Neural cell (in vitro differentiated cells): ENCODE results near the gene IMPACT.

Experiments used
- CTCF ChIP-seq: fragments of 450-650 bp; IDR thresholded peaks from 2 replicates; pipeline ENCODE4 v1.5.1; 2014; ENCODE audit warnings: antibody characterized with exemption, mild to moderate bottlenecking, moderate library complexity; ENCODE audit not compliant: poor library complexity, severe bottlenecking
- EP300 ChIP-seq: fragments of 450-650 bp; conservative IDR thresholded peaks from 2 replicates; pipeline ENCODE4 v1.6.1; 2014; ENCODE audit warnings: antibody characterized with exemption, mild to moderate bottlenecking, moderate library complexity; ENCODE audit not compliant: poor library complexity, severe bottlenecking
- EZH2 ChIP-seq: fragments of 200-600, 300-800 bp; shearing (Covaris generic), sonication (generic); IDR thresholded peaks from 2 replicates; pipeline ENCODE4 v1.6.1; 2014; ENCODE audit warnings: antibody characterized with exemption, low read length, borderline replicate concordance, mild to moderate bottlenecking; ENCODE audit not compliant: insufficient read depth, poor library complexity, severe bottlenecking
- MXI1 ChIP-seq: fragments of 450-650 bp; conservative IDR thresholded peaks from 2 replicates; pipeline ENCODE4 v1.6.1; 2014; ENCODE audit warnings: antibody characterized with exemption, mild to moderate bottlenecking; ENCODE audit not compliant: poor library complexity, severe bottlenecking
- POLR2AphosphoS5 ChIP-seq: IDR thresholded peaks from 2 replicates; pipeline ENCODE4 v1.6.1; 2012
- SMC3 ChIP-seq: fragments of 450-650 bp; conservative IDR thresholded peaks from 2 replicates; pipeline ENCODE4 v1.6.1; 2014; ENCODE audit warnings: antibody characterized with exemption, mild to moderate bottlenecking, moderate library complexity; ENCODE audit not compliant: poor library complexity
- TAF1 ChIP-seq: IDR thresholded peaks from 2 replicates; pipeline ENCODE4 v1.6.1; 2012; ENCODE audit warnings: low read depth

- TF ChIP-seq EZH2, result no peak
- no peak for TF ChIP-seq POLR2AphosphoS5
- TF ChIP-seq CTCF, result no peak
- TF ChIP-seq EP300, result no peak
- no peak for TF ChIP-seq TAF1
- TF ChIP-seq SMC3, result no peak
- TF ChIP-seq MXI1, result no peak
Observed at GRCh38 chr18:24465486-24465885, 39.0 kb downstream of the IMPACT start.
